ENCODE measurements around the gene PFKFB4. TPM values are rescaled to one million over a fixed set of nuclear protein-coding genes. Genes with fewer than 3 reads are reported as not detected.
A peak's percentile ranks its signal among the peaks of the same experiment; 100 is the strongest.

PFKFB4 gene
- total RNA-seq, 2 experiments from 2014 or later, result 90.8 to 94.0 TPM

DNA sequence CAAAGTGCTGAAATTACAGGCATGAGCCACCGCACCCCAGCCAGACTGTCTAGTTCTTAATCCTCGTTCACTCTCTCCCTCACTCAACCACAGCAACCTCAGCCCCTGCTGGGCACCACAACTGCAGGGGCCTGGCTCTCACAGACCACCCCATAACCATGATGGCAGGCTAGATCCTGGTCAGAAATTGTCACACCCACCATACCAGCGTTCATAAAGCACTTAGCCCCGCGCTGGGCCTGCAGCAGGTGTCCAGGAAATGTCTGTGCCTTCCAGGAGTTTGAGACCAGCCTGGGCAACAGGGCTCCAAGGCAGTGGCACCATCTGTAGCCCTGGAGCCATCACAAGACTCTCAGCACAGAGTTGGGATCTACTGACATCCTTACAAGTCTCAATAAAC, 54.5 kb downstream of the PFKFB4 start:
- Mint-ChIP-seq H3K9me3 (no peaks in the 10 kb centered on the region), H3K27ac (peak overlapping the region; percentile 59), H3K4me1 (ENCODE audit: low read depth) (peaks cover 32% of the 10 kb centered on the region), H3K36me3 (ENCODE audit: low read depth) (peaks cover 2% of the 10 kb centered on the region), H3K27me3 (no peaks in the 10 kb centered on the region), H3K4me3 (no peak overlapping the region)
- ATAC-seq (no peak), DNase-seq (no peak)
- CTCF ChIA-PET, result interaction anchor here (0.8 to 3.7 kb wide), 3 partner anchors 66 to 102 kb away, joined by 3 to 20 read pairs (median 3); no protein-coding TSS in a partner anchor
- TF ChIP-seq CTCF (IDR thresholded peaks at IDR 0.05), result no peak
- intact Hi-C loops (cut with micrococcal nuclease), result no loop called here
- POLR2A ChIA-PET, result no interaction called here

GRCh38 chr3:48501196-48501595, 55.4 kb downstream of the PFKFB4 start:
- peaks cover 25% of the 10 kb centered on the region for H3K4me1 Mint-ChIP-seq (ENCODE audit: low read depth)
- H3K9me3 Mint-ChIP-seq, result no peaks in the 10 kb centered on the region
- H3K36me3 Mint-ChIP-seq (ENCODE audit: low read depth), result peaks cover 2% of the 10 kb centered on the region
- TF ChIP-seq CTCF (IDR thresholded peaks at IDR 0.05), result no peak
- ChIA-PET POLR2A (no interaction called here), CTCF (interaction anchor here (0.8 to 1.5 kb wide), 4 partner anchors 47 to 101 kb away, joined by 3 read pairs; no protein-coding TSS in a partner anchor)
- ATAC-seq, result no peak
- DNase-seq, result no peak
- H3K4me3 Mint-ChIP-seq, result no peak overlapping the region
- H3K27me3 Mint-ChIP-seq, result no peaks in the 10 kb centered on the region
- intact Hi-C loops (cut with micrococcal nuclease), result no loop called here
- H3K27ac Mint-ChIP-seq, result no peak overlapping the region

DNA sequence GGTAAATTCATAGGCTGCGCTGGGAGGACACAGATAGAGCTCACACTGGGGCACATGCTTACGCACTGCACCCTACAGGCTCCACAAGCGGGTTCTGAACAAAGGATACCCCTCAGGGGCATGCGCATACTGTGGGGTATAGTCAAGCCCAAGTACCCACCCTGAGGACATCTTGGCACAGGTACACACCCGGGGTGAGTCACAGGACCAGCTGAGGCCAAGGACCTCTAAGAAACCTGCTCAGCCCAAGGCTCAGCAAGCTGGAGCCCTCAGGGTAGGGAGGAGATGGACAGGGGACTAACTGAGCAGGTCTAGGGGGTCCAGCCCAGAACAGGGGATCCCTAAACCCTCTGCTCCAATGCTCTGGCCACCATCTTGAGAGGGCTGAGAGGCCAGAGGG, 55.9 kb downstream of the PFKFB4 start:
- no peak for TF ChIP-seq CTCF (IDR thresholded peaks at IDR 0.05)
- Mint-ChIP-seq H3K4me1 (ENCODE audit: low read depth) (peaks cover 25% of the 10 kb centered on the region), H3K9me3 (no peaks in the 10 kb centered on the region), H3K4me3 (no peak overlapping the region), H3K36me3 (ENCODE audit: low read depth) (peaks cover 2% of the 10 kb centered on the region), H3K27me3 (no peaks in the 10 kb centered on the region), H3K27ac (peak overlapping the region; percentile 16)
- intact Hi-C loops (cut with micrococcal nuclease), result no loop called here
- ChIA-PET CTCF (interaction anchor here (1.0 to 1.5 kb wide), 2 partner anchors 48 to 64 kb away, joined by 3 read pairs; no protein-coding TSS in a partner anchor), POLR2A (interaction anchor here (0.7 to 1.5 kb wide), 2 partner anchors 12 to 28 kb away, joined by 3 read pairs; no protein-coding TSS in a partner anchor)
- DNase-seq (no peak), ATAC-seq (no peak)

DNA sequence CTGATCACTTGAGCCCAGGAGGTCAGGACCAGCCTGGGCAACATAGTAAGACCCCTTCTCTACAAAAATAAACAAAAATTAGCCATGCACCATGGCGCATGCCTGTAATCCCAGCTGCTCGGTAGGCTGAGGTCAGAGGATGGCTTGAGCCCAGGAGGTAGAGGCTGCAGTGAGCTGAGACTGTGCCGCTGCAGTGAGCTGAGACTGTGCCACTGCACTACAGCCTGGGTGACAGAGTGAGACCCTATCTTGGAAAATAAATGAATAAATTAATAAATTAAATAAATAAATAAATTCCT, 63.5 kb downstream of the PFKFB4 start:
- no peak for DNase-seq
- ATAC-seq, result no peak
- POLR2A ChIA-PET, result no interaction called here

More for the DNA sequence above, 63.5 kb downstream of the PFKFB4 start:
- Mint-ChIP-seq H3K27me3 (no peaks in the 10 kb centered on the region), H3K36me3 (ENCODE audit: low read depth) (no peaks in the 10 kb centered on the region), H3K27ac (no peak overlapping the region), H3K4me3 (no peak overlapping the region), H3K4me1 (ENCODE audit: low read depth) (no peaks in the 10 kb centered on the region), H3K9me3 (no peaks in the 10 kb centered on the region)
- TF ChIP-seq CTCF (IDR thresholded peaks at IDR 0.05), result no peak
- intact Hi-C loops (cut with micrococcal nuclease), result no loop called here
- CTCF ChIA-PET, result no interaction called here

All from activated CD8-positive, alpha-beta T cell treated with anti-CD3 and anti-CD28 coated beads for 36 hours (primary cell).